CD4-positive, alpha-beta T cell (primary cell): ENCODE results near the gene LOC128125822.

Experiments
- ATAC-seq: fragments of 200-7000 bp; cut with Tn5 transposase; one replicate; pipeline ENCODE4 v1.10.0; 2022; ENCODE audit warnings: mild to moderate bottlenecking; ENCODE audit not compliant: poor library complexity
- CTCF ChIA-PET: fragments of 350-600 bp; sonication (Branson Sonifier 250); formaldehyde crosslinking; loops from one replicate; lab custom pipeline; 2021; ENCODE audit warnings: antibody characterized with exemption, inconsistent platforms; lab: Charles Lee
- POLR2A ChIA-PET: fragments of 350-600 bp; sonication (Branson Sonifier 250); formaldehyde crosslinking; loops from one replicate; lab custom pipeline; 2021; ENCODE audit warnings: antibody characterized with exemption, inconsistent platforms; lab: Charles Lee
- DNase-seq, 14 experiments: peaks; one replicate each; pipeline ENCODE4 v3.0.0-alpha.2; 2013 to 2020; ENCODE audit warnings: mixed read lengths in 2 of 14
- H3K27ac ChIP-seq, 2 donors: one replicate each; pipeline versions ENCODE4 v1.5.1 to v1.7.0; 2013; ENCODE audit warnings: low read length in 2 of 2, low read depth in 1 of 2, mild to moderate bottlenecking in 1 of 2
- H3K27me3 ChIP-seq, 2 experiments: 1 replicate in 1 of 2; 2 replicates in 1 of 2; pipeline versions ENCODE4 v1.6.1 to v1.7.0; 2013; ENCODE audit warnings: low read length in 2 of 2, control low read depth in 1 of 2, mild to moderate bottlenecking in 1 of 2, moderate library complexity in 1 of 2; ENCODE audit not compliant: insufficient read depth in 2 of 2, control insufficient read depth in 1 of 2
- H3K36me3 ChIP-seq: one replicate; pipeline ENCODE4 v1.6.1; 2013; ENCODE audit warnings: low read length, control low read depth; ENCODE audit not compliant: insufficient read depth
- H3K4me1 ChIP-seq: one replicate; pipeline ENCODE4 v1.6.1; 2013; ENCODE audit warnings: low read length, control low read depth; ENCODE audit not compliant: insufficient read depth
- H3K4me3 ChIP-seq: one replicate; pipeline ENCODE4 v1.5.1; 2013; ENCODE audit warnings: mild to moderate bottlenecking, low read length, moderate library complexity
- H3K9me3 ChIP-seq, 2 experiments: 1 replicate in 1 of 2; 2 replicates in 1 of 2; pipeline versions ENCODE4 v1.6.1 to v1.7.0; 2013; ENCODE audit warnings: low read length in 2 of 2, mild to moderate bottlenecking in 2 of 2, control low read depth in 1 of 2, moderate library complexity in 1 of 2; ENCODE audit not compliant: control insufficient read depth in 1 of 2, insufficient read depth in 1 of 2
- H3K27ac Mint-ChIP-seq: one replicate; pipeline ENCODE4 v1.8.0; 2020; ENCODE audit warnings: mixed read lengths
- H3K27me3 Mint-ChIP-seq: one replicate; pipeline ENCODE4 v1.8.0; 2021; ENCODE audit warnings: mixed read lengths
- H3K36me3 Mint-ChIP-seq: one replicate; pipeline ENCODE4 v1.8.0; 2021; ENCODE audit warnings: low read depth, mixed read lengths
- H3K4me1 Mint-ChIP-seq: one replicate; pipeline ENCODE4 v1.8.0; 2021; ENCODE audit warnings: low read depth, mixed read lengths
- H3K4me3 Mint-ChIP-seq: one replicate; pipeline ENCODE4 v1.8.0; 2020; ENCODE audit warnings: mild to moderate bottlenecking, mixed read lengths
- H3K9me3 Mint-ChIP-seq: one replicate; pipeline ENCODE4 v1.8.0; 2020; ENCODE audit warnings: mixed read lengths
- intact Hi-C, 2 experiments: fragments of 100-400 bp; cut with DNase I in 1 of 2; cut with micrococcal nuclease in 1 of 2; formaldehyde crosslinking; loops; one replicate each; pipeline versions ENCODE4 v1.15.1 to v1.9.0; 2023 to 2025; cut with DNase I, micrococcal nuclease
- TF ChIP-seq, protein P1 (sequence below): fragments of 200-600 bp; IDR thresholded peaks from one replicate; pipeline ENCODE4 v1.8.0; 2022; ENCODE audit warnings: antibody characterized with exemption, mild to moderate bottlenecking

Gene LOC128125822

GRCh38 chr6:63554782-63555181 lies 17.5 kb upstream of the LOC128125822 start:
- ATAC-seq (no peak), DNase-seq (no peak)
- Histone ChIP-seq H3K36me3 (no peaks in the 10 kb centered on the region), H3K4me3 (no peak overlapping the region), H3K27me3 (peaks cover 5 to 7% of the 10 kb centered on the region in 2 experiments), H3K9me3 (no peaks in the 10 kb centered on the region), H3K4me1 (no peaks in the 10 kb centered on the region), H3K27ac (no peak overlapping the region)
- Mint-ChIP-seq H3K27ac (no peak overlapping the region), H3K4me3 (no peak overlapping the region), H3K36me3 (no peaks in the 10 kb centered on the region), H3K4me1 (no peaks in the 10 kb centered on the region), H3K9me3 (no peaks in the 10 kb centered on the region), H3K27me3 (peaks cover 37% of the 10 kb centered on the region)
- CTCF ChIA-PET = no interaction called here
- intact Hi-C loops = no loop called here
- POLR2A ChIA-PET = no interaction called here
- TF ChIP-seq, protein P1, sequence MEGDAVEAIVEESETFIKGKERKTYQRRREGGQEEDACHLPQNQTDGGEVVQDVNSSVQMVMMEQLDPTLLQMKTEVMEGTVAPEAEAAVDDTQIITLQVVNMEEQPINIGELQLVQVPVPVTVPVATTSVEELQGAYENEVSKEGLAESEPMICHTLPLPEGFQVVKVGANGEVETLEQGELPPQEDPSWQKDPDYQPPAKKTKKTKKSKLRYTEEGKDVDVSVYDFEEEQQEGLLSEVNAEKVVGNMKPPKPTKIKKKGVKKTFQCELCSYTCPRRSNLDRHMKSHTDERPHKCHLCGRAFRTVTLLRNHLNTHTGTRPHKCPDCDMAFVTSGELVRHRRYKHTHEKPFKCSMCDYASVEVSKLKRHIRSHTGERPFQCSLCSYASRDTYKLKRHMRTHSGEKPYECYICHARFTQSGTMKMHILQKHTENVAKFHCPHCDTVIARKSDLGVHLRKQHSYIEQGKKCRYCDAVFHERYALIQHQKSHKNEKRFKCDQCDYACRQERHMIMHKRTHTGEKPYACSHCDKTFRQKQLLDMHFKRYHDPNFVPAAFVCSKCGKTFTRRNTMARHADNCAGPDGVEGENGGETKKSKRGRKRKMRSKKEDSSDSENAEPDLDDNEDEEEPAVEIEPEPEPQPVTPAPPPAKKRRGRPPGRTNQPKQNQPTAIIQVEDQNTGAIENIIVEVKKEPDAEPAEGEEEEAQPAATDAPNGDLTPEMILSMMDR = no peak

DNA sequence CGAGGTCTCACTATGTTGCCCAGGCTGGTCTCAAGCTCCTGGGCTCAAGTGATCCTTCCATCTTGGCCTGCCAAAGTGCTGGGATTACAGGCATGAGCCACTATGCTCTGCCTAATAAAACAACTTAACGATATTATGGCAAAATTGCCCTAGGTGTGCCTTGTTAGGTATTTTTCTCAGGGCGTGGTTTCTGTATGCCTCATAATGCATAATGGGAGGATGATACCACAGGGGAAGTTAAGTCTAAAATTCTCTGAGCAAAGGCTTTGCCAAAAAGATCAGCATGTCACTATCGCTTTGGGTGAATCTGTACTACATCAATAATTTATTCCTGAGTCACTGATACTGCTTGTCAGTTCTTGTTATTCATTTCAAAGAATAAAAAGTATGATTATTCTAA lies 15.9 kb upstream of the LOC128125822 start:
- CTCF ChIA-PET = no interaction called here
- no peak for DNase-seq
- TF ChIP-seq, protein P1 = no peak

DNA sequence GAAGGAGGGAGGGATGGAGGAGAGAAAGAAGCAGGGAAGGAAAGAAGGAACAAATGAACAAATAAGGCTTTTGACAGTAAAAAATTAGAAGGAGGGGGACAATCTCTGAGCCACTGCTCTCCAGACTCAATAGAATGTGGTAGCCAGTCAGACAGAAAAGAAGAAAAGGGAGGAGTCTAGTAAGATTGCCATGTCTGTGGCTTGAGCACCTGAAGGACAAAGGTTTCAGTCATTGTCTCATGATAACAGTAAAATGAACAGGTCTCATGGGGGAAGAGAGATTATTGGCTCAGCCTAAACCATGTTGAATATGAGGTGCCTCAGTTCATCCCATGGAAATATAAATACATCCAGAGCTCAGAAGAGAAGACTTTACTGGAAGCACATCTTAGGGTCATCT lies 14.0 kb upstream of the LOC128125822 start:
- no peak overlapping the region for H3K4me3 Mint-ChIP-seq
- no peaks in the 10 kb centered on the region for H3K4me1 ChIP-seq
- no peaks in the 10 kb centered on the region for H3K4me1 Mint-ChIP-seq
- no peak for ATAC-seq
- H3K9me3 ChIP-seq = no peaks in the 10 kb centered on the region
- H3K27me3 ChIP-seq = peaks cover 1 to 5% of the 10 kb centered on the region in 2 experiments
- DNase-seq = no peak
- no peaks in the 10 kb centered on the region for H3K36me3 Mint-ChIP-seq
- POLR2A ChIA-PET = no interaction called here
- H3K27me3 Mint-ChIP-seq = peaks cover 40% of the 10 kb centered on the region
- TF ChIP-seq, protein P1 = no peak
- no peak overlapping the region for H3K27ac Mint-ChIP-seq
- H3K27ac ChIP-seq = no peak overlapping the region
- H3K36me3 ChIP-seq = no peaks in the 10 kb centered on the region
- CTCF ChIA-PET = no interaction called here
- no peak overlapping the region for H3K4me3 ChIP-seq
- H3K9me3 Mint-ChIP-seq = no peaks in the 10 kb centered on the region
- intact Hi-C loops = no loop called here

More for the DNA sequence above, 15.9 kb upstream of the LOC128125822 start:
- ATAC-seq = no peak
- Histone ChIP-seq H3K4me1 (no peaks in the 10 kb centered on the region), H3K27me3 (peaks cover 5 to 7% of the 10 kb centered on the region in 2 experiments), H3K27ac (no peak overlapping the region), H3K4me3 (no peak overlapping the region), H3K9me3 (no peaks in the 10 kb centered on the region), H3K36me3 (no peaks in the 10 kb centered on the region)
- Mint-ChIP-seq H3K4me1 (no peaks in the 10 kb centered on the region), H3K4me3 (no peak overlapping the region), H3K36me3 (no peaks in the 10 kb centered on the region), H3K27ac (no peak overlapping the region), H3K9me3 (no peaks in the 10 kb centered on the region), H3K27me3 (peaks cover 41% of the 10 kb centered on the region)
- intact Hi-C loops = no loop called here
- POLR2A ChIA-PET = no interaction called here
